ENCODE measurements around the gene APAF1. TPM values are rescaled to one million over a fixed set of nuclear protein-coding genes. Genes with fewer than 3 reads are reported as not detected.

Gene APAF1
- total RNA-seq, 2 experiments from 2014 or later = 10.6 to 11.5 TPM

- no peaks in the 10 kb centered on the region for H3K9me3 Mint-ChIP-seq
- H3K27me3 Mint-ChIP-seq = no peaks in the 10 kb centered on the region
- H3K4me1 Mint-ChIP-seq = peaks cover 4% of the 10 kb centered on the region
- peaks cover 26% of the 10 kb centered on the region for H3K36me3 Mint-ChIP-seq
- DNase-seq = no peak
- H3K4me3 Mint-ChIP-seq = no peak overlapping the region
- no peak overlapping the region for H3K27ac Mint-ChIP-seq
Observed at GRCh38 chr12:98691351-98691750, 46.3 kb downstream of the APAF1 start.

- no peak overlapping the region for H3K4me3 Mint-ChIP-seq
- no peaks in the 10 kb centered on the region for H3K9me3 Mint-ChIP-seq
- H3K27ac Mint-ChIP-seq = no peak overlapping the region
- DNase-seq = no peak
- peaks cover 6% of the 10 kb centered on the region for H3K4me1 Mint-ChIP-seq
- H3K27me3 Mint-ChIP-seq = no peaks in the 10 kb centered on the region
- H3K36me3 Mint-ChIP-seq = peaks cover 27% of the 10 kb centered on the region
Observed at GRCh38 chr12:98696036-98696646, 51.1 kb downstream of the APAF1 start.

GRCh38 chr12:98697209-98697608 is 52.1 kb downstream of the APAF1 start:
- Mint-ChIP-seq H3K36me3 (peaks cover 27% of the 10 kb centered on the region), H3K4me3 (no peak overlapping the region), H3K9me3 (no peaks in the 10 kb centered on the region), H3K27me3 (no peaks in the 10 kb centered on the region), H3K27ac (no peak overlapping the region), H3K4me1 (peaks cover 2% of the 10 kb centered on the region)
- no peak for DNase-seq

GRCh38 chr12:98698603-98699463 is 53.7 kb downstream of the APAF1 start:
- Mint-ChIP-seq H3K27me3 (no peaks in the 10 kb centered on the region), H3K27ac (no peak overlapping the region), H3K36me3 (peaks cover 18% of the 10 kb centered on the region), H3K9me3 (no peaks in the 10 kb centered on the region), H3K4me1 (peaks cover 2% of the 10 kb centered on the region), H3K4me3 (no peak overlapping the region)
- peak; percentile 11 for DNase-seq

GRCh38 chr12:98699586-98699985 is 54.5 kb downstream of the APAF1 start:
- peaks cover 2% of the 10 kb centered on the region for H3K4me1 Mint-ChIP-seq
- no peak overlapping the region for H3K27ac Mint-ChIP-seq
- H3K9me3 Mint-ChIP-seq = no peaks in the 10 kb centered on the region
- H3K27me3 Mint-ChIP-seq = no peaks in the 10 kb centered on the region
- no peak for DNase-seq
- peaks cover 14% of the 10 kb centered on the region for H3K36me3 Mint-ChIP-seq
- no peak overlapping the region for H3K4me3 Mint-ChIP-seq

- Mint-ChIP-seq H3K4me3 (no peak overlapping the region), H3K9me3 (no peaks in the 10 kb centered on the region), H3K27ac (no peak overlapping the region), H3K36me3 (peaks cover 5% of the 10 kb centered on the region), H3K27me3 (no peaks in the 10 kb centered on the region), H3K4me1 (peaks cover 4% of the 10 kb centered on the region)
- no peak for DNase-seq
Observed at GRCh38 chr12:98701166-98701565, 56.1 kb downstream of the APAF1 start.

GRCh38 chr12:98709022-98709421 is 63.9 kb downstream of the APAF1 start:
- Mint-ChIP-seq H3K27ac (no peak overlapping the region), H3K9me3 (no peaks in the 10 kb centered on the region), H3K36me3 (peaks cover 6% of the 10 kb centered on the region), H3K4me1 (peaks cover 2% of the 10 kb centered on the region), H3K4me3 (no peak overlapping the region), H3K27me3 (no peaks in the 10 kb centered on the region)
- no peak for DNase-seq

GRCh38 chr12:98714426-98714825 is 69.3 kb downstream of the APAF1 start:
- no peak overlapping the region for H3K27ac Mint-ChIP-seq
- H3K4me1 Mint-ChIP-seq = no peaks in the 10 kb centered on the region
- H3K9me3 Mint-ChIP-seq = no peaks in the 10 kb centered on the region

GRCh38 chr12:98719515-98720504 is 74.7 kb downstream of the APAF1 start:
- H3K27me3 Mint-ChIP-seq = no peaks in the 10 kb centered on the region
- no peak overlapping the region for H3K27ac Mint-ChIP-seq
- H3K9me3 Mint-ChIP-seq = no peaks in the 10 kb centered on the region
- no peak overlapping the region for H3K4me3 Mint-ChIP-seq
- DNase-seq = no peak
- no peaks in the 10 kb centered on the region for H3K4me1 Mint-ChIP-seq
- H3K36me3 Mint-ChIP-seq = peaks cover 7% of the 10 kb centered on the region

More at GRCh38 chr12:98714426-98714825, 69.3 kb downstream of the APAF1 start:
- Mint-ChIP-seq H3K27me3 (no peaks in the 10 kb centered on the region), H3K4me3 (no peak overlapping the region), H3K36me3 (peaks cover 7% of the 10 kb centered on the region)
- no peak for DNase-seq

GRCh38 chr12:98721204-98721702 is 76.2 kb downstream of the APAF1 start:
- Mint-ChIP-seq H3K27me3 (no peaks in the 10 kb centered on the region), H3K4me3 (no peak overlapping the region), H3K4me1 (no peaks in the 10 kb centered on the region), H3K27ac (no peak overlapping the region), H3K36me3 (peaks cover 7% of the 10 kb centered on the region), H3K9me3 (no peaks in the 10 kb centered on the region)
- DNase-seq = no peak

GRCh38 chr12:98724384-98725155 is 79.5 kb downstream of the APAF1 start:
- Mint-ChIP-seq H3K27me3 (no peaks in the 10 kb centered on the region), H3K4me1 (no peaks in the 10 kb centered on the region), H3K27ac (no peak overlapping the region), H3K9me3 (no peaks in the 10 kb centered on the region), H3K4me3 (no peak overlapping the region), H3K36me3 (peaks cover 4% of the 10 kb centered on the region)
- no peak for DNase-seq

- no peaks in the 10 kb centered on the region for H3K27me3 Mint-ChIP-seq
- DNase-seq = peak; percentile 27
- H3K4me3 Mint-ChIP-seq = no peak overlapping the region
- peaks cover 4% of the 10 kb centered on the region for H3K36me3 Mint-ChIP-seq
- H3K27ac Mint-ChIP-seq = no peak overlapping the region
- H3K9me3 Mint-ChIP-seq = no peaks in the 10 kb centered on the region
- no peaks in the 10 kb centered on the region for H3K4me1 Mint-ChIP-seq
Observed at GRCh38 chr12:98725476-98726247, 80.6 kb downstream of the APAF1 start.

GRCh38 chr12:98727196-98727595 is 82.1 kb downstream of the APAF1 start:
- Mint-ChIP-seq H3K4me3 (no peak overlapping the region), H3K27ac (no peak overlapping the region), H3K27me3 (no peaks in the 10 kb centered on the region), H3K9me3 (no peaks in the 10 kb centered on the region), H3K36me3 (peaks cover 5% of the 10 kb centered on the region), H3K4me1 (no peaks in the 10 kb centered on the region)
- no peak for DNase-seq
